Measurements from ENCODE around the gene DNTTIP2.

The DNTTIP2 gene

DNA sequence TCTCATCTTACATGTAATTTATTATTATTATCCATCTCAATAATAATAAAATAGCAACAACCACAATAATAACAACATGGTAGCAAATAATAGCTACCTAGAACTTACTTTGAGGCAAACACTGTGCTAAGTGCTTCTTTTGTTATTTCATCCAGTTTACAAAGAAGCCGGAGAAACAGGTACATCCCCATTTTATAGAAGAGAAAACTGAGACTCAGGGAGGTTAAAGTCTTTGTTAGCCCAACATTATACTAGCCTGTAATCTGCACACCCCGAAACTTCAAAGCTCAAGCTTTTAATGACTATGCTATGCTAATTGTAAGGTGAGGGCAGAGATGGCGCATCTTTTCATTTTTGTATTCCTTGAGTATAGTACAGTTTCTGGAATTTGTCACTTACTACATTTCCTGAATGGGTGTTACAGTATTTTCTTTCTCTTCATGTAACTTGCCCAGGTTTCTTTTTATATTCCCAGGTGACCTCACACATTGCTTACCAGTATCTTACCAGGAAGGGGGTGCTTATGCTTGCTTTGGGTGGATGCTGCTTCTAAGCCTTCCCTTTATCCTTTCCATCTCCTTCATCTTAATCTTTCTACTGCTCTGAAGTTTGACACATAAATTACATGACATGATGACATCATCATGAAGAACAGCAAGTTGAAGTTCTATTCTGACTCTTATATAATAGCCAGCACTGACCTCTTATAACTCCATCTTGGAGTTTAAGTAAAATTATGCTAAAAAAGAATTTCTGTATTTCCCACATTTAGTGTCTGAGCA is 21.9 kb upstream of the DNTTIP2 start:
- Histone ChIP-seq H3K79me2 (ENCODE audit: control insufficient read depth, low read length) (peaks cover 25% of the 10 kb centered on the region), H3K4me2 (ENCODE audit: low read length) (no peak overlapping the region), H4K20me1 (ENCODE audit: control insufficient read depth, insufficient read depth, low read depth, low read length) (no peaks in the 10 kb centered on the region), H3K4me3 (ENCODE audit: low read length) (no peak overlapping the region), H3K27me3 (ENCODE audit: control insufficient read depth, low read length) (no peaks in the 10 kb centered on the region), H3K4me1 (ENCODE audit: control insufficient read depth, low read length) (peaks cover 20% of the 10 kb centered on the region), H3K9me2 (replicated peaks; ENCODE audit: control insufficient read depth, low read length) (no peaks in the 10 kb centered on the region), H3F3A (ENCODE audit: control insufficient read depth, insufficient read depth) (no peaks in the 10 kb centered on the region), H3K27ac (ENCODE audit: low read depth, low read length) (no peak overlapping the region), H3K9me3 (ENCODE audit: control insufficient read depth, insufficient read depth, low read length) (no peaks in the 10 kb centered on the region), H3K36me3 (ENCODE audit: control insufficient read depth, low read length) (peaks cover 8% of the 10 kb centered on the region)
- no peak for TF ChIP-seq EZH2phosphoT487 (IDR thresholded peaks at IDR 0.05; ENCODE audit: borderline replicate concordance, low read length)
- TF ChIP-seq, protein P1, sequence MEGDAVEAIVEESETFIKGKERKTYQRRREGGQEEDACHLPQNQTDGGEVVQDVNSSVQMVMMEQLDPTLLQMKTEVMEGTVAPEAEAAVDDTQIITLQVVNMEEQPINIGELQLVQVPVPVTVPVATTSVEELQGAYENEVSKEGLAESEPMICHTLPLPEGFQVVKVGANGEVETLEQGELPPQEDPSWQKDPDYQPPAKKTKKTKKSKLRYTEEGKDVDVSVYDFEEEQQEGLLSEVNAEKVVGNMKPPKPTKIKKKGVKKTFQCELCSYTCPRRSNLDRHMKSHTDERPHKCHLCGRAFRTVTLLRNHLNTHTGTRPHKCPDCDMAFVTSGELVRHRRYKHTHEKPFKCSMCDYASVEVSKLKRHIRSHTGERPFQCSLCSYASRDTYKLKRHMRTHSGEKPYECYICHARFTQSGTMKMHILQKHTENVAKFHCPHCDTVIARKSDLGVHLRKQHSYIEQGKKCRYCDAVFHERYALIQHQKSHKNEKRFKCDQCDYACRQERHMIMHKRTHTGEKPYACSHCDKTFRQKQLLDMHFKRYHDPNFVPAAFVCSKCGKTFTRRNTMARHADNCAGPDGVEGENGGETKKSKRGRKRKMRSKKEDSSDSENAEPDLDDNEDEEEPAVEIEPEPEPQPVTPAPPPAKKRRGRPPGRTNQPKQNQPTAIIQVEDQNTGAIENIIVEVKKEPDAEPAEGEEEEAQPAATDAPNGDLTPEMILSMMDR (IDR thresholded peaks at IDR 0.05; ENCODE audit: low read depth, low read length, poor library complexity, severe bottlenecking): no peak

GRCh38 chr1:93899543-93900207 is 20.7 kb upstream of the DNTTIP2 start:
- Histone ChIP-seq H3K36me3 (ENCODE audit: control insufficient read depth, low read length) (peaks cover 8% of the 10 kb centered on the region), H3K27ac (ENCODE audit: low read depth, low read length) (no peak overlapping the region), H3K79me2 (ENCODE audit: control insufficient read depth, low read length) (peaks cover 13% of the 10 kb centered on the region), H4K20me1 (ENCODE audit: control insufficient read depth, insufficient read depth, low read depth, low read length) (no peaks in the 10 kb centered on the region), H3K9me2 (replicated peaks; ENCODE audit: control insufficient read depth, low read length) (no peaks in the 10 kb centered on the region), H3K9me3 (ENCODE audit: control insufficient read depth, insufficient read depth, low read length) (no peaks in the 10 kb centered on the region), H3K27me3 (ENCODE audit: control insufficient read depth, low read length) (no peaks in the 10 kb centered on the region), H3K4me1 (ENCODE audit: control insufficient read depth, low read length) (peaks cover 10% of the 10 kb centered on the region), H3K4me2 (ENCODE audit: low read length) (no peak overlapping the region), H3F3A (ENCODE audit: control insufficient read depth, insufficient read depth) (no peaks in the 10 kb centered on the region), H3K4me3 (ENCODE audit: low read length) (no peak overlapping the region)
- TF ChIP-seq, protein P1 (IDR thresholded peaks at IDR 0.05; ENCODE audit: low read depth, low read length, poor library complexity, severe bottlenecking): no peak
- no peak for TF ChIP-seq EZH2phosphoT487 (IDR thresholded peaks at IDR 0.05; ENCODE audit: borderline replicate concordance, low read length)

GRCh38 chr1:93888900-93889299 is 9.9 kb upstream of the DNTTIP2 start:
- Histone ChIP-seq H3K79me2 (ENCODE audit: control insufficient read depth, low read length) (no peaks in the 10 kb centered on the region), H3K36me3 (ENCODE audit: control insufficient read depth, low read length) (peaks cover 15% of the 10 kb centered on the region), H3K4me1 (ENCODE audit: control insufficient read depth, low read length) (no peaks in the 10 kb centered on the region), H3K9me3 (ENCODE audit: control insufficient read depth, insufficient read depth, low read length) (no peaks in the 10 kb centered on the region), H4K20me1 (ENCODE audit: control insufficient read depth, insufficient read depth, low read depth, low read length) (no peaks in the 10 kb centered on the region), H3K9me2 (replicated peaks; ENCODE audit: control insufficient read depth, low read length) (no peaks in the 10 kb centered on the region), H3K4me2 (ENCODE audit: low read length) (no peak overlapping the region), H3K27me3 (ENCODE audit: control insufficient read depth, low read length) (no peaks in the 10 kb centered on the region), H3F3A (ENCODE audit: control insufficient read depth, insufficient read depth) (no peaks in the 10 kb centered on the region), H3K4me3 (ENCODE audit: low read length) (no peak overlapping the region), H3K27ac (ENCODE audit: low read depth, low read length) (no peak overlapping the region)
- TF ChIP-seq EZH2phosphoT487 (IDR thresholded peaks at IDR 0.05; ENCODE audit: borderline replicate concordance, low read length): no peak
- TF ChIP-seq, protein P1 (IDR thresholded peaks at IDR 0.05; ENCODE audit: low read depth, low read length, poor library complexity, severe bottlenecking): no peak

All from DOHH2 (cell line).